GM23338 (cell line): ENCODE measurements around the gene ZBTB9. TPM values are rescaled to one million over a fixed set of nuclear protein-coding genes. Genes with fewer than 3 reads are reported as not detected.

Experiments used
- ATAC-seq: fragments of 200-7000 bp; cut with Tn5 transposase; 3 replicates; pipeline ENCODE4 v1.9.1; 2020
- DNase-seq: peaks from one replicate; pipeline ENCODE4 v3.0.0-alpha.2; 2015; ENCODE audit warnings: low spot score
- H2AFZ ChIP-seq: fragments of 200-600 bp; sonication (generic); 2 replicates; pipeline ENCODE4 v1.8.0; 2016; ENCODE audit warnings: antibody characterized with exemption, mild to moderate bottlenecking, moderate library complexity
- H3F3A ChIP-seq: fragments of 200-600 bp; sonication (generic); replicated peaks from 2 replicates; pipeline ENCODE4 v1.8.0; 2017; ENCODE audit warnings: antibody characterized with exemption, mixed run types, low read depth
- H3K27ac ChIP-seq: fragments of 200-600 bp; sonication (generic); 2 replicates; pipeline ENCODE4 v1.6.1; 2016; ENCODE audit warnings: low read depth
- H3K27me3 ChIP-seq: fragments of 200-600 bp; sonication (generic); 2 replicates; pipeline ENCODE4 v1.8.0; 2016; ENCODE audit warnings: mild to moderate bottlenecking, mixed run types, moderate library complexity; ENCODE audit not compliant: insufficient read depth
- H3K36me3 ChIP-seq: fragments of 200-600 bp; sonication (generic); 2 replicates; pipeline ENCODE4 v1.8.0; 2016; ENCODE audit warnings: mild to moderate bottlenecking; ENCODE audit not compliant: insufficient read depth
- H3K4me1 ChIP-seq: fragments of 200-600 bp; sonication (generic); 2 replicates; pipeline ENCODE4 v1.8.0; 2016; ENCODE audit warnings: mild to moderate bottlenecking, moderate library complexity; ENCODE audit not compliant: insufficient read depth
- H3K4me2 ChIP-seq: fragments of 200-600 bp; sonication (generic); 2 replicates; pipeline ENCODE4 v1.7.1; 2017; ENCODE audit warnings: mixed run types
- H3K4me3 ChIP-seq: fragments of 200-600 bp; sonication (generic); 2 replicates; pipeline ENCODE4 v1.6.1; 2016; ENCODE audit warnings: mixed run types
- H3K79me2 ChIP-seq: fragments of 200-600 bp; sonication (generic); replicated peaks from 2 replicates; pipeline ENCODE4 v1.8.0; 2017; ENCODE audit warnings: mild to moderate bottlenecking; ENCODE audit not compliant: insufficient read depth
- H3K9me2 ChIP-seq: fragments of 200-600 bp; sonication (generic); 2 replicates; pipeline ENCODE4 v1.8.0; 2017; ENCODE audit not compliant: insufficient read depth
- H4K20me1 ChIP-seq: fragments of 200-600 bp; sonication (generic); replicated peaks from 2 replicates; pipeline ENCODE4 v1.8.0; 2017; ENCODE audit warnings: mild to moderate bottlenecking; ENCODE audit not compliant: insufficient read depth
- H3K27ac Mint-ChIP-seq: 2 replicates; pipeline ENCODE4 v1.8.0; 2020; ENCODE audit warnings: inconsistent platforms, mild to moderate bottlenecking, moderate library complexity, mixed read lengths
- H3K27me3 Mint-ChIP-seq: 3 replicates; pipeline ENCODE4 v1.8.0; 2022; ENCODE audit warnings: low read depth, mild to moderate bottlenecking, moderate library complexity, mixed read lengths, inconsistent platforms; ENCODE audit not compliant: insufficient read depth, poor library complexity
- H3K36me3 Mint-ChIP-seq: 3 replicates; pipeline ENCODE4 v1.8.0; 2021; ENCODE audit warnings: low read depth, mild to moderate bottlenecking, inconsistent platforms, moderate library complexity, mixed read lengths
- H3K4me1 Mint-ChIP-seq: 3 replicates; pipeline ENCODE4 v1.8.0; 2020; ENCODE audit warnings: mild to moderate bottlenecking, inconsistent platforms, mixed read lengths
- H3K4me3 Mint-ChIP-seq: 3 replicates; pipeline ENCODE4 v1.8.0; 2021; ENCODE audit warnings: moderate library complexity, mild to moderate bottlenecking, inconsistent platforms, mixed read lengths
- H3K9me3 Mint-ChIP-seq: 3 replicates; pipeline ENCODE4 v1.8.0; 2020; ENCODE audit warnings: moderate library complexity, mild to moderate bottlenecking, inconsistent platforms, mixed read lengths
- CREB1 ChIP-seq: fragments of 250-450 bp; sonication (Bioruptor Pico); IDR thresholded peaks from 2 replicates; pipeline ENCODE4 v1.5.0; 2020; ENCODE audit warnings: low read depth, mild to moderate bottlenecking, moderate library complexity
- CTCF ChIP-seq, 2 experiments: fragments of 200-600 bp in 1 of 2; sonication (generic) in 1 of 2; conservative IDR thresholded peaks; 2 replicates each; pipeline versions ENCODE4 v1.5.1 to v1.6.1; 2016 to 2017; ENCODE audit warnings: antibody characterized with exemption in 2 of 2, low read depth in 2 of 2, mild to moderate bottlenecking in 2 of 2, moderate library complexity in 1 of 2
- EZH2 ChIP-seq: fragments of 200-600 bp; sonication (generic); IDR thresholded peaks from one replicate; pipeline ENCODE4 v1.8.0; 2017; ENCODE audit warnings: antibody characterized with exemption, mild to moderate bottlenecking, low read depth; ENCODE audit not compliant: unreplicated experiment
- EZH2phosphoT487 ChIP-seq: fragments of 200-600 bp; sonication (generic); IDR thresholded peaks from one replicate; pipeline ENCODE4 v1.8.1; 2018; ENCODE audit warnings: antibody characterized with exemption; ENCODE audit not compliant: unreplicated experiment
- STAT1 ChIP-seq: IDR thresholded peaks from one replicate; pipeline ENCODE4 v1.6.1; 2016; ENCODE audit warnings: antibody characterized with exemption; ENCODE audit not compliant: unreplicated experiment
- ZNF114 ChIP-seq: fragments of 250-450 bp; sonication (Bioruptor Pico); IDR thresholded peaks from 2 replicates; pipeline ENCODE4 v1.5.0; 2020; ENCODE audit warnings: mild to moderate bottlenecking, moderate library complexity
- ZNF462 ChIP-seq: fragments of 250-450 bp; sonication (Bioruptor Pico); IDR thresholded peaks from 2 replicates; pipeline ENCODE4 v1.5.0; 2020; ENCODE audit warnings: mild to moderate bottlenecking, moderate library complexity
- polyA plus RNA-seq: library from polyadenylated mRNA; unstranded; fragments of >200 nt; fragmentation: Nextera tagmentation; extraction: Ambion mirVana; gene quantifications from 2 replicates; pipeline ENCODE4 v1.2.1, GENCODE V29; 2016
- total RNA-seq: library from RNA; depleted of rRNA; stranded (reverse); fragments of >200 nt; shearing (Covaris generic); gene quantifications from 2 replicates; pipeline ENCODE4 v1.2.3, GENCODE V29; 2014

The ZBTB9 gene
- total and polyA plus RNA-seq, 2 experiments from 2014 or later: 13.5 to 17.9 TPM

GRCh38 chr6:33437666-33438065 lies 16.7 kb upstream of the ZBTB9 start (continued):
- TF ChIP-seq ZNF462: no peak
- no peak for TF ChIP-seq CTCF (conservative IDR thresholded peaks at IDR 0.05; ENCODE audit: low read depth in 2 of 2)
- TF ChIP-seq EZH2: no peak

GRCh38 chr6:33438978-33439594 lies 15.3 kb upstream of the ZBTB9 start:
- no peak overlapping the region for H2AFZ ChIP-seq
- H3F3A ChIP-seq: 0 out of 2 replicates have a peak, but pooled peaks cover 4% of the 10 kb centered on the region
- no peak overlapping the region for H3K4me2 ChIP-seq
- H3K4me1 ChIP-seq: peaks cover 4% of the 10 kb centered on the region
- H3K4me3 Mint-ChIP-seq: no peak overlapping the region; the same call in 2 of the 3 replicates
- peaks cover 3% of the 10 kb centered on the region for H4K20me1 ChIP-seq
- H3K36me3 Mint-ChIP-seq: peaks cover 98% of the 10 kb centered on the region
- H3K4me3 ChIP-seq: no peak overlapping the region
- no peaks in the 10 kb centered on the region for H3K27me3 ChIP-seq
- peaks cover 15% of the 10 kb centered on the region for H3K27me3 Mint-ChIP-seq
- no peaks in the 10 kb centered on the region; the same call in 2 of the 3 replicates for H3K9me3 Mint-ChIP-seq
- DNase-seq (no peak), ATAC-seq (no peak)
- H3K9me2 ChIP-seq: no peaks in the 10 kb centered on the region
- H3K79me2 ChIP-seq: peaks cover 16% of the 10 kb centered on the region
- H3K27ac Mint-ChIP-seq: peak overlapping the region; percentile 19; the same call in 1 of the 2 replicates
- peaks cover 55% of the 10 kb centered on the region for H3K36me3 ChIP-seq
- peaks cover 19% of the 10 kb centered on the region for H3K4me1 Mint-ChIP-seq
- H3K27ac ChIP-seq: 0 out of 2 replicates have a peak overlapping the region, but pooled peaks have one; percentile 66
- TF ChIP-seq STAT1: no peak
- TF ChIP-seq CREB1: no peak
- TF ChIP-seq EZH2phosphoT487: no peak
- TF ChIP-seq ZNF462: no peak
- no peak for TF ChIP-seq ZNF114 (CRISPR knock-in tag)
